T-cell (primary cell): ENCODE results near the gene APOLD1. TPM values are rescaled to one million over a fixed set of nuclear protein-coding genes. Genes with fewer than 3 reads are reported as not detected.

Experiments
- ATAC-seq, 4 experiments: fragments of 200-7000 bp in 3 of 4; fragments of 150-1000 bp in 1 of 4; cut with Tn5 transposase; replicated peaks in 1 of 4; 1 replicate in 3 of 4; 2 replicates in 1 of 4; pipeline ENCODE4 v1.10.0; 2021; ENCODE audit warnings: moderate library complexity in 3 of 4, mild to moderate bottlenecking in 2 of 4, moderate number of reproducible peaks in 1 of 4
- CTCF ChIA-PET, 2 donors: fragments of 300-600 bp; sonication (Branson Sonifier 250); formaldehyde crosslinking; loops; one replicate each; lab custom pipeline; 2022; ENCODE audit warnings: antibody characterized with exemption in 2 of 2; lab: Charles Lee
- POLR2A ChIA-PET, 2 donors: fragments of 300-600 bp; sonication (Branson Sonifier 250); formaldehyde crosslinking; loops; one replicate each; lab custom pipeline; 2022; ENCODE audit warnings: antibody characterized with exemption in 2 of 2; lab: Charles Lee
- DNase-seq, 35 experiments: peaks; one replicate each; pipeline versions ENCODE4 v3.0.0 to v3.0.0-alpha.2; 2013 to 2023
- H3K27ac ChIP-seq: one replicate; pipeline ENCODE4 v1.5.1; 2013; ENCODE audit warnings: low read length
- H3K27me3 ChIP-seq, 2 experiments: replicated peaks in 1 of 2; 1 replicate in 1 of 2; 2 replicates in 1 of 2; pipeline versions ENCODE4 v1.6.1 to v1.7.0; 2013; ENCODE audit warnings: low read length in 1 of 2, mixed read lengths in 1 of 2; ENCODE audit not compliant: control insufficient read depth in 2 of 2, insufficient read depth in 2 of 2; ENCODE audit errors: extremely low read depth in 1 of 2
- H3K36me3 ChIP-seq, 2 donors: 1 replicate in 1 of 2; 2 replicates in 1 of 2; pipeline versions ENCODE4 v1.6.1 to v1.7.0; 2013; ENCODE audit warnings: low read length in 1 of 2; ENCODE audit not compliant: control insufficient read depth in 2 of 2, insufficient read depth in 1 of 2; ENCODE audit errors: extremely low read depth in 1 of 2
- H3K4me1 ChIP-seq, 2 experiments: 1 replicate in 1 of 2; 2 replicates in 1 of 2; pipeline versions ENCODE4 v1.6.1 to v1.7.0; 2013; ENCODE audit warnings: low read length in 2 of 2, mixed read lengths in 1 of 2; ENCODE audit not compliant: insufficient read depth in 2 of 2, control insufficient read depth in 1 of 2; ENCODE audit errors: extremely low read depth in 1 of 2
- H3K4me3 ChIP-seq, 2 donors: 1 replicate in 1 of 2; 2 replicates in 1 of 2; pipeline versions ENCODE4 v1.5.1 to v1.7.0; 2013; ENCODE audit warnings: mild to moderate bottlenecking in 2 of 2, low read length in 1 of 2, moderate library complexity in 1 of 2; ENCODE audit not compliant: control insufficient read depth in 1 of 2; ENCODE audit errors: extremely low read depth in 1 of 2
- H3K9me3 ChIP-seq: 2 replicates; pipeline ENCODE4 v1.7.0; 2013
- H3K27ac Mint-ChIP-seq, 2 donors: one replicate each; pipeline ENCODE4 v1.8.0; 2020 to 2021; ENCODE audit warnings: mild to moderate bottlenecking in 2 of 2, mixed read lengths in 2 of 2
- H3K27me3 Mint-ChIP-seq, 2 donors: one replicate each; pipeline ENCODE4 v1.8.0; 2021 to 2022; ENCODE audit warnings: mixed read lengths in 2 of 2
- H3K36me3 Mint-ChIP-seq: one replicate; pipeline ENCODE4 v1.8.0; 2021; ENCODE audit warnings: mixed read lengths
- H3K4me1 Mint-ChIP-seq, 3 donors: one replicate each; pipeline ENCODE4 v1.8.0; 2020 to 2022; ENCODE audit warnings: mixed read lengths in 3 of 3, mild to moderate bottlenecking in 1 of 3
- H3K4me3 Mint-ChIP-seq, 3 donors: one replicate each; pipeline ENCODE4 v1.8.0; 2020 to 2022; ENCODE audit warnings: mild to moderate bottlenecking in 3 of 3, mixed read lengths in 3 of 3, moderate library complexity in 3 of 3
- H3K9me3 Mint-ChIP-seq, 3 donors: one replicate each; pipeline ENCODE4 v1.8.0; 2020 to 2022; ENCODE audit warnings: mixed read lengths in 3 of 3
- WGBS: methylation state at CpG from one replicate; pipeline ENCODE4 v1.1.5; 2013; ENCODE audit warnings: missing lambda C conversion rate; ENCODE audit not compliant: insufficient coverage; 5-methylcytosine and 5-hydroxymethylcytosine counted together
- total RNA-seq, 35 experiments: library from RNA in 6 of 35; stranded (reverse) in 6 of 35; fragments of 120-200 nt in 1 of 35; gene quantifications; one replicate each; pipeline versions ENCODE4 v1.2.1 to v1.2.4 and lab custom pipeline; 2013 to 2026

APOLD1 gene
- total RNA-seq, 5 donors from 2014 or later (not counting 1 experiment from before 2014, with no cell fraction given), result 0.82 to 4.7 (median 3.8) TPM

- H3K27me3 ChIP-seq, result no peaks in the 10 kb centered on the region
- Mint-ChIP-seq H3K27me3 (no peaks in the 10 kb centered on the region), H3K27ac (no peak overlapping the region), H3K36me3 (peaks cover 58% of the 10 kb centered on the region), H3K9me3 (no peaks in the 10 kb centered on the region), H3K4me3 (no peak overlapping the region), H3K4me1 (peaks cover 23 to 34% (median 29%) of the 10 kb centered on the region in 3 donors)
- ChIA-PET CTCF (interaction anchor here (0.8 to 1.3 kb wide), 3 partner anchors 9 to 29 kb away, joined by 3 read pairs; partner anchors contain the start of gene DDX47 (in 1 of the 2)), POLR2A (interaction anchor here in 1 of 2 donors (0.6 to 0.7 kb wide), 2 partner anchors 30 to 315 kb away, joined by 3 to 4 read pairs; no protein-coding TSS in a partner anchor)
- no peaks in the 10 kb centered on the region for H3K9me3 ChIP-seq
- DNase-seq (no peak), ATAC-seq (no peak)
- H3K36me3 ChIP-seq, result peaks cover 15 to 81% of the 10 kb centered on the region in 2 donors
- no peak overlapping the region for H3K4me3 ChIP-seq
- no CpG with 5 or more reads among the region's 6 CpGs for WGBS
- no peaks in the 10 kb centered on the region for H3K4me1 ChIP-seq
- H3K27ac ChIP-seq, result no peak overlapping the region
Observed at GRCh38 chr12:12821975-12822374, 36.5 kb downstream of the APOLD1 start.

GRCh38 chr12:12822886-12823285, 37.4 kb downstream of the APOLD1 start:
- Mint-ChIP-seq H3K9me3 (no peaks in the 10 kb centered on the region), H3K27me3 (no peaks in the 10 kb centered on the region), H3K36me3 (peaks cover 63% of the 10 kb centered on the region), H3K27ac (no peak overlapping the region), H3K4me3 (no peak overlapping the region), H3K4me1 (peaks cover 20 to 26% (median 20%) of the 10 kb centered on the region in 3 donors)
- POLR2A ChIA-PET, result no interaction called here
- DNase-seq (no peak), ATAC-seq (no peak)
- CTCF ChIA-PET, result interaction anchor here in 1 of 2 donors (1.3 kb wide), 1 partner anchor 14 kb away, joined by 3 read pairs; no protein-coding TSS in a partner anchor
- H3K36me3 ChIP-seq, result peaks cover 15 to 82% of the 10 kb centered on the region in 2 donors
- WGBS, result no CpG with 5 or more reads among the region's 4 CpGs
- no peaks in the 10 kb centered on the region for H3K9me3 ChIP-seq
- H3K27ac ChIP-seq, result no peak overlapping the region
- H3K4me1 ChIP-seq, result no peaks in the 10 kb centered on the region
- H3K4me3 ChIP-seq, result no peak overlapping the region
- no peaks in the 10 kb centered on the region for H3K27me3 ChIP-seq

- Histone ChIP-seq H3K36me3 (peaks cover 15 to 84% of the 10 kb centered on the region in 2 donors), H3K4me1 (no peaks in the 10 kb centered on the region), H3K9me3 (no peaks in the 10 kb centered on the region), H3K27ac (no peak overlapping the region), H3K4me3 (no peak overlapping the region), H3K27me3 (no peaks in the 10 kb centered on the region)
- POLR2A ChIA-PET, result no interaction called here
- no peak overlapping the region for H3K4me3 Mint-ChIP-seq
- DNase-seq (no peak), ATAC-seq (no peak)
- CTCF ChIA-PET, result interaction anchor here in 1 of 2 donors (1.3 kb wide), 1 partner anchor 14 kb away, joined by 3 read pairs; no protein-coding TSS in a partner anchor
- H3K27me3 Mint-ChIP-seq, result no peaks in the 10 kb centered on the region
- WGBS, result no CpG with 5 or more reads among the region's 2 CpGs
- H3K27ac Mint-ChIP-seq, result no peak overlapping the region
- peaks cover 17 to 23% (median 19%) of the 10 kb centered on the region in 3 donors for H3K4me1 Mint-ChIP-seq
- no peaks in the 10 kb centered on the region for H3K9me3 Mint-ChIP-seq
- peaks cover 65% of the 10 kb centered on the region for H3K36me3 Mint-ChIP-seq
Observed at GRCh38 chr12:12823300-12823699, 37.8 kb downstream of the APOLD1 start.

- POLR2A ChIA-PET, result no interaction called here
Observed at GRCh38 chr12:12823811-12824210, 38.4 kb downstream of the APOLD1 start.

GRCh38 chr12:12835378-12836146, 50.1 kb downstream of the APOLD1 start:
- Mint-ChIP-seq H3K27me3 (no peaks in the 10 kb centered on the region), H3K36me3 (peaks cover 23% of the 10 kb centered on the region), H3K27ac (peak overlapping the region in 1 of 2 donors; percentile 66), H3K4me3 (no peak overlapping the region), H3K9me3 (no peaks in the 10 kb centered on the region), H3K4me1 (peaks cover 26 to 33% (median 28%) of the 10 kb centered on the region in 3 donors)
- Histone ChIP-seq H3K27me3 (no peaks in the 10 kb centered on the region), H3K4me1 (peaks cover 9 to 16% of the 10 kb centered on the region in 2 experiments), H3K36me3 (peaks cover 3 to 17% of the 10 kb centered on the region in 2 donors), H3K9me3 (no peaks in the 10 kb centered on the region), H3K4me3 (no peak overlapping the region), H3K27ac (no peak overlapping the region)
- WGBS, result no CpG with 5 or more reads among the region's 7 CpGs
- ChIA-PET POLR2A (no interaction called here), CTCF (interaction anchor here (0.7 to 1.5 kb wide), 3 partner anchors 14 to 50 kb away, joined by 3 to 5 read pairs (median 3); no protein-coding TSS in a partner anchor)
- ATAC-seq (no peak), DNase-seq (no peak)

More at GRCh38 chr12:12823811-12824210, 38.4 kb downstream of the APOLD1 start:
- Histone ChIP-seq H3K36me3 (peaks cover 15 to 86% of the 10 kb centered on the region in 2 donors), H3K27me3 (no peaks in the 10 kb centered on the region), H3K9me3 (no peaks in the 10 kb centered on the region), H3K4me3 (no peak overlapping the region), H3K4me1 (no peaks in the 10 kb centered on the region), H3K27ac (no peak overlapping the region)
- peaks cover 12 to 18% (median 14%) of the 10 kb centered on the region in 3 donors for H3K4me1 Mint-ChIP-seq
- DNase-seq (no peak), ATAC-seq (no peak)
- no peak overlapping the region for H3K27ac Mint-ChIP-seq
- no peaks in the 10 kb centered on the region for H3K27me3 Mint-ChIP-seq
- no peaks in the 10 kb centered on the region for H3K9me3 Mint-ChIP-seq
- H3K36me3 Mint-ChIP-seq, result peaks cover 68% of the 10 kb centered on the region
- CTCF ChIA-PET, result no interaction called here
- no peak overlapping the region for H3K4me3 Mint-ChIP-seq
- no CpG with 5 or more reads among the region's 5 CpGs for WGBS

- H3K9me3 Mint-ChIP-seq, result no peaks in the 10 kb centered on the region
- H3K4me1 Mint-ChIP-seq, result peaks cover 26 to 33% (median 28%) of the 10 kb centered on the region in 3 donors
- Histone ChIP-seq H3K9me3 (no peaks in the 10 kb centered on the region), H3K27ac (no peak overlapping the region), H3K36me3 (peaks cover 3 to 13% of the 10 kb centered on the region in 2 donors), H3K4me3 (no peak overlapping the region), H3K4me1 (peaks cover 9 to 16% of the 10 kb centered on the region in 2 experiments), H3K27me3 (no peaks in the 10 kb centered on the region)
- CTCF ChIA-PET, result interaction anchor here (0.5 to 2.6 kb wide), 20 partner anchors 9 to 1262 kb away, joined by 3 to 14 read pairs (median 3); partner anchors contain the start of gene GPRC5A (in 1 of the 2)
- ATAC-seq, result no peak
- peak overlapping the region in 1 of 3 donors; percentile 8 for H3K4me3 Mint-ChIP-seq
- 82% methylated on average over 3 of the region's 6 CpGs for WGBS
- peaks cover 21% of the 10 kb centered on the region for H3K36me3 Mint-ChIP-seq
- peak overlapping the region; percentile 31 to 83 for H3K27ac Mint-ChIP-seq
- POLR2A ChIA-PET, result no interaction called here
- DNase-seq, result no peak
- no peaks in the 10 kb centered on the region for H3K27me3 Mint-ChIP-seq
Observed at GRCh38 chr12:12836571-12836970, 51.1 kb downstream of the APOLD1 start.
